Hepatocyte (in vitro differentiated cells): ENCODE results near the gene RAVER1. TPM values are rescaled to one million over a fixed set of nuclear protein-coding genes. Genes with fewer than 3 reads are reported as not detected.

Experiments
- DNase-seq: peaks from one replicate; pipeline ENCODE4 v3.0.0-alpha.2; 2016; ENCODE audit warnings: low spot score
- H2AFZ ChIP-seq: fragments of 200-600 bp; sonication (generic); 2 replicates; pipeline ENCODE4 v1.6.0; 2016; ENCODE audit warnings: antibody characterized with exemption, mild to moderate bottlenecking
- H3K27ac ChIP-seq: fragments of 200-600 bp; sonication (generic); 2 replicates; pipeline ENCODE4 v1.5.1; 2016; ENCODE audit warnings: mild to moderate bottlenecking
- H3K27me3 ChIP-seq: fragments of 200-600 bp; sonication (generic); 2 replicates; pipeline ENCODE4 v1.6.1; 2016
- H3K36me3 ChIP-seq: fragments of 200-600 bp; sonication (generic); replicated peaks from 2 replicates; pipeline ENCODE4 v1.5.1; 2016; ENCODE audit warnings: low read depth; ENCODE audit not compliant: insufficient read depth
- H3K4me1 ChIP-seq: fragments of 200-600 bp; sonication (generic); 2 replicates; pipeline ENCODE4 v1.5.1; 2016; ENCODE audit warnings: mild to moderate bottlenecking, moderate library complexity; ENCODE audit not compliant: insufficient read depth
- H3K4me2 ChIP-seq: fragments of 200-600 bp; sonication (generic); 2 replicates; pipeline ENCODE4 v1.6.0; 2016
- H3K4me3 ChIP-seq: fragments of 200-600 bp; sonication (generic); 2 replicates; pipeline ENCODE4 v1.5.1; 2016; ENCODE audit warnings: mild to moderate bottlenecking
- H3K79me2 ChIP-seq: fragments of 200-600 bp; sonication (generic); 2 replicates; pipeline ENCODE4 v1.6.0; 2017; ENCODE audit warnings: mild to moderate bottlenecking
- H3K9me2 ChIP-seq: fragments of 200-600 bp; sonication (generic); replicated peaks from 2 replicates; pipeline ENCODE4 v1.6.0; 2017; ENCODE audit warnings: mild to moderate bottlenecking; ENCODE audit not compliant: insufficient read depth
- H3K9me3 ChIP-seq: fragments of 200-600 bp; sonication (generic); 2 replicates; pipeline ENCODE4 v1.5.1; 2016; ENCODE audit warnings: low read depth, mild to moderate bottlenecking
- H4K20me1 ChIP-seq: fragments of 200-600 bp; sonication (generic); 2 replicates; pipeline ENCODE4 v1.6.0; 2016; ENCODE audit warnings: mild to moderate bottlenecking; ENCODE audit not compliant: insufficient read depth, poor library complexity, severe bottlenecking
- CTCF ChIP-seq: fragments of 200-600 bp; sonication (generic); IDR thresholded peaks from 2 replicates; pipeline ENCODE4 v1.5.1; 2016; ENCODE audit warnings: antibody characterized with exemption, mild to moderate bottlenecking; ENCODE audit not compliant: poor library complexity
- EZH2 ChIP-seq: fragments of 200-600 bp; sonication (generic); IDR thresholded peaks from 2 replicates; pipeline ENCODE4 v1.6.1; 2016; ENCODE audit warnings: antibody characterized with exemption, mild to moderate bottlenecking, borderline replicate concordance
- EZH2phosphoT487 ChIP-seq: fragments of 200-600 bp; sonication (generic); IDR thresholded peaks from one replicate; pipeline ENCODE4 v1.6.1; 2018; ENCODE audit warnings: antibody characterized with exemption, mild to moderate bottlenecking, low read depth, moderate library complexity; ENCODE audit not compliant: unreplicated experiment, severe bottlenecking
- WGBS: methylation state at CpG from one replicate; pipeline ENCODE4 v1.1.6; 2016; ENCODE audit warnings: low lambda C conversion rate; ENCODE audit errors: missing lambda C conversion rate; 5-methylcytosine and 5-hydroxymethylcytosine counted together
- polyA plus RNA-seq: library from polyadenylated mRNA; unstranded; fragments of >200 nt; fragmentation: Nextera tagmentation; extraction: Ambion mirVana; gene quantifications from 2 replicates; pipeline ENCODE4 v1.2.1, GENCODE V29; 2016
- total RNA-seq: library from RNA; depleted of rRNA; stranded (reverse); fragments of >200 nt; gene quantifications from 2 replicates; pipeline ENCODE4 v1.2.3, GENCODE V29; 2014

RAVER1 gene
- total and polyA plus RNA-seq, 2 experiments from 2014 or later, result 16.4 to 42.0 TPM

GRCh38 chr19:10294368-10294697 lies 39.0 kb downstream of the RAVER1 start:
- Histone ChIP-seq H3K36me3 (no peaks in the 10 kb centered on the region), H3K9me2 (no peaks in the 10 kb centered on the region), H2AFZ (no peak overlapping the region), H3K9me3 (no peaks in the 10 kb centered on the region), H3K4me1 (peaks cover 33% of the 10 kb centered on the region), H3K79me2 (no peaks in the 10 kb centered on the region), H4K20me1 (no peaks in the 10 kb centered on the region), H3K4me2 (no peak overlapping the region), H3K27me3 (peaks cover 76% of the 10 kb centered on the region), H3K4me3 (no peak overlapping the region), H3K27ac (no peak overlapping the region)
- TF ChIP-seq EZH2phosphoT487 (no peak), CTCF (no peak), EZH2 (no peak)
- no peak for DNase-seq
- 26% methylated on average over 25 of the region's 25 CpGs for WGBS

GRCh38 chr19:10293637-10294367 lies 39.5 kb downstream of the RAVER1 start:
- Histone ChIP-seq H3K9me2 (no peaks in the 10 kb centered on the region), H4K20me1 (no peaks in the 10 kb centered on the region), H2AFZ (no peak overlapping the region), H3K9me3 (no peaks in the 10 kb centered on the region), H3K27me3 (peaks cover 81% of the 10 kb centered on the region), H3K36me3 (no peaks in the 10 kb centered on the region), H3K4me2 (no peak overlapping the region), H3K4me1 (peaks cover 38% of the 10 kb centered on the region), H3K27ac (no peak overlapping the region), H3K4me3 (no peak overlapping the region), H3K79me2 (no peaks in the 10 kb centered on the region)
- WGBS, result 43% methylated on average over 49 of the region's 49 CpGs
- no peak for DNase-seq
- TF ChIP-seq EZH2, result no peak
- TF ChIP-seq CTCF, result no peak
- no peak for TF ChIP-seq EZH2phosphoT487

DNA sequence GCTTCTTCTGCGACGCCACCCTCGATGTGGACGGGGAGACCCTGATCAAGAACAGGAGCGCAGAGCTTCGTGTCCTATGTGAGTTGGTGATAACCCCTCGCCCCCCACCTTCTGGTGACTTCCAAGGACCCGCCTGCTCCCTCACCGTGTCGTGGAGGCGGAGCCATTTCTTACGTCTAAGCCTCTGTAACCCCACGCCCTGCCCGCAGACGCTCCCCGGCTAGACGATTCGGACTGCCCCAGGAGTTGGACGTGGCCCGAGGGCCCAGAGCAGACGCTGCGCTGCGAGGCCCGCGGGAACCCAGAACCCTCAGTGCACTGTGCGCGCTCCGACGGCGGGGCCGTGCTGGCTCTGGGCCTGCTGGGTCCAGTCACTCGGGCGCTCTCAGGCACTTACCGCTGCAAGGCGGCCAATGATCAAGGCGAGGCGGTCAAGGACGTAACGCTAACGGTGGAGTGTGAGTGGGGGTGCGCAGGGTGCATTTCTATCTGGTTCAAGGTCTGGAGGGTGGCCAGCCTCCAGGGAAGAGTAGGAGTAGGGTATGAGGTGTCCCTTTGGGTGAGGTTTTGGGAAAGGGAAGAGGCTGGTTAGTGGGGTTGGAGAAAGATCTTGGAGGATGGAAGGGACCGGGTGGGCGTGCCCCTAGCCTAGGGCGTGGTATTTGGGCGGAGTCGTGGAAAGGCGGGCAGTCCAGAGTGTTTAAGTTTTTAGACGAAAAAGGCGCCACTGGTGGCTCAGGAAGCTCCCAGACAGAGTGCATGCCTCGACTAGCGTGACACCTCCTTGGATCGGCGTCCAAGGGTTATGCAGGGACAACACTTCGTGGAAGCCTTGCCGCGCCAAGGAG lies 40.3 kb downstream of the RAVER1 start:
- TF ChIP-seq CTCF (no peak), EZH2phosphoT487 (no peak), EZH2 (peak; percentile 50)
- no peaks in the 10 kb centered on the region for H3K36me3 ChIP-seq
- DNase-seq, result no peak
- no peak overlapping the region for H3K27ac ChIP-seq
- no peaks in the 10 kb centered on the region for H3K9me2 ChIP-seq
- H3K4me2 ChIP-seq, result peak overlapping the region; percentile 80
- H3K4me1 ChIP-seq, result peaks cover 38% of the 10 kb centered on the region
- no peaks in the 10 kb centered on the region for H3K9me3 ChIP-seq
- no peaks in the 10 kb centered on the region for H4K20me1 ChIP-seq
- H2AFZ ChIP-seq, result peak overlapping the region; percentile 35
- H3K79me2 ChIP-seq, result no peaks in the 10 kb centered on the region
- peaks cover 89% of the 10 kb centered on the region for H3K27me3 ChIP-seq
- H3K4me3 ChIP-seq, result no peak overlapping the region
- 32% methylated on average over 56 of the region's 56 CpGs for WGBS
